ENCODE results near the gene MS4A1. TPM values are rescaled to one million over a fixed set of nuclear protein-coding genes. Genes with fewer than 3 reads are reported as not detected.

The MS4A1 gene
- polyA plus RNA-seq, 1 of the 3 experiments (the other 2 are of a cell fraction), result not detected

GRCh38 chr11:60482361-60482760, 26.7 kb downstream of the MS4A1 start:
- Histone ChIP-seq H3K4me3 (ENCODE audit: low read depth in 2 of 2, low read length in 1 of 2) (no peak overlapping the region), H3K79me2 (ENCODE audit: insufficient read depth) (no peaks in the 10 kb centered on the region), H3K9me2 (no peaks in the 10 kb centered on the region), H2AFZ (ENCODE audit: low read depth) (no peak overlapping the region), H3F3A (replicated peaks; ENCODE audit: insufficient read depth) (no peaks in the 10 kb centered on the region), H3K4me1 (ENCODE audit: control insufficient read depth in 1 of 2, insufficient read depth in 2 of 2, low read depth in 1 of 2, low read length in 1 of 2) (no peaks in the 10 kb centered on the region), H3K9ac (no peak overlapping the region), H3K4me2 (no peak overlapping the region), H3K27me3 (ENCODE audit: insufficient read depth) (no peaks in the 10 kb centered on the region; the same call in 1 of the 2 replicates), H4K20me1 (ENCODE audit: insufficient read depth) (no peaks in the 10 kb centered on the region), H3K36me3 (replicated peaks in 1 of 2; ENCODE audit: control insufficient read depth in 1 of 2, insufficient read depth in 2 of 2, low read length in 1 of 2) (no peaks in the 10 kb centered on the region), H3K9me3 (no peaks in the 10 kb centered on the region), H3K27ac (ENCODE audit: low read depth in 2 of 2, low read length in 1 of 2) (no peak overlapping the region)
- ChIA-PET CTCF (no interaction called here), POLR2A (no interaction called here)
- 4% methylated on average over 2 of the region's 2 CpGs for WGBS (ENCODE audit: low lambda C conversion rate)
- DNase-seq, result no peak
- TF ChIP-seq CHD2 (IDR thresholded peaks at IDR 0.05; ENCODE audit: low read length, partially characterized antibody), result no peak

- Histone ChIP-seq H3K79me2 (ENCODE audit: insufficient read depth) (no peaks in the 10 kb centered on the region), H3F3A (replicated peaks; ENCODE audit: insufficient read depth) (no peaks in the 10 kb centered on the region), H4K20me1 (ENCODE audit: insufficient read depth) (no peaks in the 10 kb centered on the region), H3K9ac (no peak overlapping the region), H3K9me3 (no peaks in the 10 kb centered on the region), H3K9me2 (no peaks in the 10 kb centered on the region), H3K4me3 (ENCODE audit: low read depth in 2 of 2, low read length in 1 of 2) (no peak overlapping the region), H3K27ac (ENCODE audit: low read depth in 2 of 2, low read length in 1 of 2) (no peak overlapping the region), H3K4me1 (ENCODE audit: control insufficient read depth in 1 of 2, insufficient read depth in 2 of 2, low read depth in 1 of 2, low read length in 1 of 2) (no peaks in the 10 kb centered on the region), H3K27me3 (ENCODE audit: insufficient read depth) (no peaks in the 10 kb centered on the region; the same call in 1 of the 2 replicates), H2AFZ (ENCODE audit: low read depth) (no peak overlapping the region), H3K4me2 (no peak overlapping the region), H3K36me3 (replicated peaks in 1 of 2; ENCODE audit: control insufficient read depth in 1 of 2, insufficient read depth in 2 of 2, low read length in 1 of 2) (no peaks in the 10 kb centered on the region)
- 13% methylated on average over 5 of the region's 5 CpGs for WGBS (ENCODE audit: low lambda C conversion rate)
- TF ChIP-seq RFX5 (IDR thresholded peaks at IDR 0.05; ENCODE audit: low read length) (no peak), RAD21 (IDR thresholded peaks at IDR 0.05; ENCODE audit: low read length) (peak; percentile 13; the same call in 1 of the 2 replicates), CTCF (IDR thresholded peaks at IDR 0.05) (peak; percentile 50)
- POLR2A ChIA-PET, result no interaction called here
- CTCF ChIA-PET, result interaction anchor here (0.7 kb wide), 1 partner anchor 13 kb away, joined by 3 read pairs; no protein-coding TSS in a partner anchor
- DNase-seq, result peak; percentile 39
Measured at GRCh38 chr11:60485987-60486386, 30.3 kb downstream of the MS4A1 start.

- no peak within 1 kb of the TSS for H3K4me2 ChIP-seq
- H3K9me2 ChIP-seq, result no peaks in the 10 kb centered on the region
- ChIA-PET CTCF (no interaction called here), POLR2A (no interaction called here)
- H3K9me3 ChIP-seq, result no peaks in the 10 kb centered on the region
- DNase-seq, result no peak
- no peaks in the 10 kb centered on the region for H3F3A ChIP-seq (replicated peaks; ENCODE audit: insufficient read depth)
- H2AFZ ChIP-seq (ENCODE audit: low read depth), result no peak within 1 kb of the TSS
- no peaks in the 10 kb centered on the region for H4K20me1 ChIP-seq (ENCODE audit: insufficient read depth)
- H3K4me3 ChIP-seq (ENCODE audit: low read depth in 2 of 2, low read length in 1 of 2), result no peak within 1 kb of the TSS
- no peaks in the 10 kb centered on the region for H3K36me3 ChIP-seq (replicated peaks in 1 of 2; ENCODE audit: control insufficient read depth in 1 of 2, insufficient read depth in 2 of 2, low read length in 1 of 2)
- no peak within 1 kb of the TSS for H3K9ac ChIP-seq
- TF ChIP-seq RCOR1 (IDR thresholded peaks at IDR 0.05; ENCODE audit: low read length), result no peak
- TF ChIP-seq FOXM1 (IDR thresholded peaks at IDR 0.05; ENCODE audit: low read depth), result no peak
- no peak for TF ChIP-seq EP300 (IDR thresholded peaks at IDR 0.05; ENCODE audit: borderline replicate concordance in 1 of 2, low read depth in 1 of 2, low read length in 1 of 2)
- no peak for TF ChIP-seq PBX3 (IDR thresholded peaks at IDR 0.05)
- no peak for TF ChIP-seq SIN3A (IDR thresholded peaks at IDR 0.05; ENCODE audit: borderline replicate concordance, low read depth, low read length)
- TF ChIP-seq MAX (IDR thresholded peaks at IDR 0.05; ENCODE audit: low read depth), result no peak
- no peak for TF ChIP-seq USF1 (IDR thresholded peaks at IDR 0.05; ENCODE audit: borderline replicate concordance, low read depth)
- no peak for TF ChIP-seq NFIC (IDR thresholded peaks at IDR 0.05; ENCODE audit: borderline replicate concordance)
- no peak for TF ChIP-seq SMC3 (IDR thresholded peaks at IDR 0.05; ENCODE audit: low read depth, low read length)
- no peak for TF ChIP-seq TCF12 (IDR thresholded peaks at IDR 0.05)
- no peak for TF ChIP-seq EZH2phosphoT487 (IDR thresholded peaks at IDR 0.05; ENCODE audit: borderline replicate concordance, low read depth)
- no peak for TF ChIP-seq CHD2 (IDR thresholded peaks at IDR 0.05; ENCODE audit: low read length, partially characterized antibody)
- no peak for TF ChIP-seq RXRA (IDR thresholded peaks at IDR 0.05; ENCODE audit: borderline replicate concordance, low read depth)
- no peak for TF ChIP-seq ELF1 (IDR thresholded peaks at IDR 0.05)
- H3K4me1 ChIP-seq (ENCODE audit: control insufficient read depth in 1 of 2, insufficient read depth in 2 of 2, low read depth in 1 of 2, low read length in 1 of 2), result no peaks in the 10 kb centered on the region
- H3K79me2 ChIP-seq (ENCODE audit: insufficient read depth), result no peaks in the 10 kb centered on the region
- no peak within 1 kb of the TSS for H3K27ac ChIP-seq (ENCODE audit: low read depth in 2 of 2, low read length in 1 of 2)
- H3K27me3 ChIP-seq (ENCODE audit: insufficient read depth), result no peaks in the 10 kb centered on the region; the same call in 1 of the 2 replicates
- 3% methylated on average over 4 of the region's 4 CpGs for WGBS (ENCODE audit: low lambda C conversion rate)
Measured at GRCh38 chr11:60492488-60493009, 36.9 kb downstream of the MS4A1 start, which contains the start of gene MS4A12. TSS of gene MS4A12 (plus strand) at chr11:60492778. CDS start at chr11:60497319, 4,541 bp downstream.
